K562 (cell line): ENCODE measurements around the gene AMBRA1. TPM values are rescaled to one million over a fixed set of nuclear protein-coding genes. Genes with fewer than 3 reads are reported as not detected.

ENCODE experiments used
- CREM ChIP-seq: IDR thresholded peaks from 2 replicates; pipeline ENCODE4 v1.6.1; 2014; ENCODE audit warnings: antibody characterized with exemption, low read depth
- ELF1 ChIP-seq: fragments of 200-800 bp; sonication (Bioruptor generic); IDR thresholded peaks from 2 replicates; pipeline ENCODE4 v1.6.1; 2016; ENCODE audit warnings: missing genetic modification characterization, missing compliant biosample characterization
- ETV5 ChIP-seq: sonication (generic); formaldehyde crosslinking; IDR thresholded peaks from 2 replicates; pipeline ENCODE4 v1.4.0; 2020; ENCODE audit warnings: low read depth, mild to moderate bottlenecking, missing genetic modification reagents
- FOXA3 ChIP-seq, 2 experiments: fragments of 450-650 bp in 1 of 2; sonication (generic) in 1 of 2; formaldehyde crosslinking; IDR thresholded peaks in 1 of 2; conservative IDR thresholded peaks in 1 of 2; 2 replicates each; pipeline versions ENCODE4 v1.4.0 to v1.8.0; 2020 to 2022; ENCODE audit warnings: mild to moderate bottlenecking in 2 of 2, missing genetic modification reagents in 1 of 2
- FOXK2 ChIP-seq, 2 experiments: fragments of 450-650 bp; IDR thresholded peaks in 1 of 2; conservative IDR thresholded peaks in 1 of 2; 2 replicates each; pipeline ENCODE4 v1.6.1; 2016; ENCODE audit warnings: low read depth in 2 of 2, mild to moderate bottlenecking in 1 of 2
- GABPB1 ChIP-seq: sonication (generic); formaldehyde crosslinking; IDR thresholded peaks from 2 replicates; pipeline ENCODE4 v1.8.0; 2022; ENCODE audit warnings: mild to moderate bottlenecking, missing genetic modification reagents
- MAFK ChIP-seq: IDR thresholded peaks from 2 replicates; pipeline ENCODE4 v1.6.1; 2011; ENCODE audit warnings: low read length, improper control_type of control experiment
- MAX ChIP-seq: sonication (generic); formaldehyde crosslinking; IDR thresholded peaks from 2 replicates; pipeline ENCODE4 v1.9.0; 2022; ENCODE audit warnings: mild to moderate bottlenecking, missing genetic modification reagents
- NFATC3 ChIP-seq: fragments of 450-650 bp; IDR thresholded peaks from 2 replicates; pipeline ENCODE4 v1.6.1; 2017; ENCODE audit warnings: mild to moderate bottlenecking
- PCBP1 ChIP-seq: fragments of 200-400 bp; formaldehyde crosslinking; IDR thresholded peaks from 2 replicates; pipeline ENCODE4 v1.6.1; 2018; ENCODE audit warnings: mild to moderate bottlenecking, low read depth, low read length; ENCODE audit not compliant: poor library complexity, severe bottlenecking
- SPI1 ChIP-seq: IDR thresholded peaks from 2 replicates; pipeline ENCODE4 v1.6.1; 2011; ENCODE audit warnings: low read depth, low read length, control low read depth, borderline replicate concordance
- SRSF9 ChIP-seq: fragments of 200-400 bp; formaldehyde crosslinking; IDR thresholded peaks from 2 replicates; pipeline ENCODE4 v1.6.1; 2017; ENCODE audit warnings: low read depth, low read length, borderline replicate concordance
- TFAP4 ChIP-seq: sonication (generic); formaldehyde crosslinking; IDR thresholded peaks from 2 replicates; pipeline ENCODE4 v1.8.0; 2022; ENCODE audit warnings: missing genetic modification reagents, mild to moderate bottlenecking, moderate library complexity, borderline replicate concordance
- UBTF ChIP-seq, 2 experiments: IDR thresholded peaks; 2 replicates each; pipeline ENCODE4 v1.6.1; 2012; ENCODE audit warnings: improper control_type of control experiment in 2 of 2, low read depth in 2 of 2, low read length in 2 of 2, borderline replicate concordance in 1 of 2
- VEZF1 ChIP-seq: fragments of 200-800 bp; sonication (Bioruptor generic); IDR thresholded peaks from 2 replicates; pipeline ENCODE4 v1.6.1; 2017; ENCODE audit warnings: missing genetic modification characterization, missing compliant biosample characterization
- ZBTB9 ChIP-seq: fragments of 450-650 bp; formaldehyde crosslinking; IDR thresholded peaks from 2 replicates; pipeline ENCODE4 v1.4.0; 2020; ENCODE audit warnings: mild to moderate bottlenecking, moderate library complexity
- polyA plus RNA-seq, 8 experiments: library from polyadenylated mRNA; depleted of rRNA in 4 of 8; stranded (reverse) in 5 of 8; unstranded in 3 of 8; fragments of >200 nt; fragmentation: Nextera tagmentation in 2 of 8; fragmentation: Illumina TruSeq in 1 of 8; extraction: Ambion mirVana in 2 of 8; extraction: Trizol in 1 of 8; gene quantifications; 2 replicates each; pipeline versions ENCODE4 v1.2.1 to v1.2.3, GENCODE V29; 2011 to 2014; ENCODE audit warnings: inconsistent platforms in 1 of 8, missing spikeins in 1 of 8
- total RNA-seq, 7 experiments: library from RNA; depleted of rRNA in 6 of 7; stranded (reverse); fragments of >200 nt in 6 of 7; fragmentation: Illumina TruSeq in 2 of 7; extraction: Trizol in 2 of 7; gene quantifications; 2 replicates each; pipeline versions ENCODE4 v1.2.1 to v1.2.3, GENCODE V29; 2011 to 2021; ENCODE audit warnings: low replicate concordance in 1 of 7

The AMBRA1 gene
- total and polyA plus RNA-seq, 9 of the 15 experiments (the other 6 are each of a cell fraction or from before 2014, with no cell fraction given) = 0.15 to 24.5 (median 13.0) TPM

GRCh38 chr11:46352063-46352841 lies 241.6 kb downstream of the AMBRA1 start (continued):
- TF ChIP-seq SPI1 = no peak
- TF ChIP-seq ETV5 (CRISPR knock-in tag) = no peak
- TF ChIP-seq ELF1 (tag) = no peak
- 0 out of 4 replicates have a peak, but pooled peaks of 1 of the 2 experiments have one; percentile 48 for TF ChIP-seq FOXA3 (CRISPR knock-in tag; conservative IDR thresholded peaks at IDR 0.05 in 1 of 2, IDR thresholded peaks at IDR 0.05 in 1 of 2)
- TF ChIP-seq GABPB1 (CRISPR knock-in tag) = peak; percentile 98
- TF ChIP-seq FOXK2 (conservative IDR thresholded peaks at IDR 0.05 in 1 of 2, IDR thresholded peaks at IDR 0.05 in 1 of 2; ENCODE audit: low read depth in 2 of 2) = no peak
- TF ChIP-seq VEZF1 (CRISPR knock-in tag) = 0 out of 2 replicates have a peak, but pooled peaks have one; percentile 25
- TF ChIP-seq MAX (CRISPR knock-in tag) = peak; percentile 20
- TF ChIP-seq CREM = 0 out of 2 replicates have a peak, but pooled peaks have one; percentile 5
- TF ChIP-seq PCBP1 = no peak
- TF ChIP-seq TFAP4 (CRISPR knock-in tag) = peak; percentile 77
- TF ChIP-seq MAFK = 0 out of 2 replicates have a peak, but pooled peaks have one; percentile 4
- no peak for TF ChIP-seq SRSF9
- TF ChIP-seq NFATC3 = no peak
- TF ChIP-seq ZBTB9 (CRISPR knock-in tag) = no peak
- no peak for TF ChIP-seq UBTF (IDR thresholded peaks at IDR 0.05; ENCODE audit: borderline replicate concordance in 1 of 2, low read depth in 2 of 2, low read length in 2 of 2)
